ENCODE results near the gene WFDC2.

DNA sequence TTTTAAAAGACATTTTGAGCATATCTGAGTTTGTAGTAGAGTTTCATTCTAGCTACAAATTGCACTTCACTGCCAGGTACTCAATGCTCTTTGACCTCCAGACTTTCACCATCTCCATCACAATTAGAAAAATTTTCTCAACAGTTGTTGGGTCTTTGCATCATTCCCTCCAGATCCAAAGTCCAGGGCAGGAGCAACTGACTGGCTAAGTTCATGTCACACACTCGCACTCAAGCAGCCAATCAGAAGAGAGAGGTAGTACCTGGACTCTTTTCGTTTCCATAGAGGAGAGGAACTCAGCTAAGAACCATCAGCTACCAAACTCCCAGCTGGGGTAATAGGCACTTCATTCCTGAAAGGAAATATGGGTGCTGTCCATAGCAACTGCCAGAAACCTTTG lies 36.8 kb downstream of the WFDC2 start:
- no peak for TF ChIP-seq TAF1 (IDR thresholded peaks at IDR 0.05; ENCODE audit: borderline replicate concordance, insufficient read depth, low read length)
- TF ChIP-seq, protein P1, sequence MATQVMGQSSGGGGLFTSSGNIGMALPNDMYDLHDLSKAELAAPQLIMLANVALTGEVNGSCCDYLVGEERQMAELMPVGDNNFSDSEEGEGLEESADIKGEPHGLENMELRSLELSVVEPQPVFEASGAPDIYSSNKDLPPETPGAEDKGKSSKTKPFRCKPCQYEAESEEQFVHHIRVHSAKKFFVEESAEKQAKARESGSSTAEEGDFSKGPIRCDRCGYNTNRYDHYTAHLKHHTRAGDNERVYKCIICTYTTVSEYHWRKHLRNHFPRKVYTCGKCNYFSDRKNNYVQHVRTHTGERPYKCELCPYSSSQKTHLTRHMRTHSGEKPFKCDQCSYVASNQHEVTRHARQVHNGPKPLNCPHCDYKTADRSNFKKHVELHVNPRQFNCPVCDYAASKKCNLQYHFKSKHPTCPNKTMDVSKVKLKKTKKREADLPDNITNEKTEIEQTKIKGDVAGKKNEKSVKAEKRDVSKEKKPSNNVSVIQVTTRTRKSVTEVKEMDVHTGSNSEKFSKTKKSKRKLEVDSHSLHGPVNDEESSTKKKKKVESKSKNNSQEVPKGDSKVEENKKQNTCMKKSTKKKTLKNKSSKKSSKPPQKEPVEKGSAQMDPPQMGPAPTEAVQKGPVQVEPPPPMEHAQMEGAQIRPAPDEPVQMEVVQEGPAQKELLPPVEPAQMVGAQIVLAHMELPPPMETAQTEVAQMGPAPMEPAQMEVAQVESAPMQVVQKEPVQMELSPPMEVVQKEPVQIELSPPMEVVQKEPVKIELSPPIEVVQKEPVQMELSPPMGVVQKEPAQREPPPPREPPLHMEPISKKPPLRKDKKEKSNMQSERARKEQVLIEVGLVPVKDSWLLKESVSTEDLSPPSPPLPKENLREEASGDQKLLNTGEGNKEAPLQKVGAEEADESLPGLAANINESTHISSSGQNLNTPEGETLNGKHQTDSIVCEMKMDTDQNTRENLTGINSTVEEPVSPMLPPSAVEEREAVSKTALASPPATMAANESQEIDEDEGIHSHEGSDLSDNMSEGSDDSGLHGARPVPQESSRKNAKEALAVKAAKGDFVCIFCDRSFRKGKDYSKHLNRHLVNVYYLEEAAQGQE (IDR thresholded peaks at IDR 0.05; ENCODE audit: insufficient read depth in 1 of 2, low read depth in 2 of 2, low read length in 2 of 2): no peak
